ENCODE results near the gene SMARCD3.

The SMARCD3 gene

GRCh38 chr7:151198945-151199848, 49.3 kb downstream of the SMARCD3 start:
- no peak overlapping the region for H3K4me3 ChIP-seq (ENCODE audit: low read length)
- DNase-seq (ENCODE audit: low read depth, low spot score) = no peak

DNA sequence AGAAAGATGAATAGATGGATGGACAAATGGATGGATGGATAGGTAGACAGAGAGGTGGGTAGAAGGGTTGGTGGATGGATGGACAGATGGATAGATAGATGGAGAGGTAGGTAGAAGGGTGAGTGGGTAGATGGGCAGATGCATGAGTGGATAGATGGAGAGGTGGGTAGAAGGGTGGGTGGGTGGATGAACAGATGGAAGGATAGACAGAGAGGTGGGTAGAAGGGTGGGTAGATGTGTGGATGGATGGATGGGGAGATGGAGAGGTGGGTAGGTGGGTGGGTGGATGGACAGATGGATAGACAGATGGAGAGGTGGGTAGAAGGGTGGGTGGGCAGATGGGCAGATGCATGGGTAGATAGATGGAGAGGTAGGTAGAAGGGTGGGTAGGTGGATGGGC, 50.6 kb downstream of the SMARCD3 start:
- no peak overlapping the region for H3K4me3 ChIP-seq (ENCODE audit: low read length)
- DNase-seq (ENCODE audit: low read depth, low spot score) = no peak

DNA sequence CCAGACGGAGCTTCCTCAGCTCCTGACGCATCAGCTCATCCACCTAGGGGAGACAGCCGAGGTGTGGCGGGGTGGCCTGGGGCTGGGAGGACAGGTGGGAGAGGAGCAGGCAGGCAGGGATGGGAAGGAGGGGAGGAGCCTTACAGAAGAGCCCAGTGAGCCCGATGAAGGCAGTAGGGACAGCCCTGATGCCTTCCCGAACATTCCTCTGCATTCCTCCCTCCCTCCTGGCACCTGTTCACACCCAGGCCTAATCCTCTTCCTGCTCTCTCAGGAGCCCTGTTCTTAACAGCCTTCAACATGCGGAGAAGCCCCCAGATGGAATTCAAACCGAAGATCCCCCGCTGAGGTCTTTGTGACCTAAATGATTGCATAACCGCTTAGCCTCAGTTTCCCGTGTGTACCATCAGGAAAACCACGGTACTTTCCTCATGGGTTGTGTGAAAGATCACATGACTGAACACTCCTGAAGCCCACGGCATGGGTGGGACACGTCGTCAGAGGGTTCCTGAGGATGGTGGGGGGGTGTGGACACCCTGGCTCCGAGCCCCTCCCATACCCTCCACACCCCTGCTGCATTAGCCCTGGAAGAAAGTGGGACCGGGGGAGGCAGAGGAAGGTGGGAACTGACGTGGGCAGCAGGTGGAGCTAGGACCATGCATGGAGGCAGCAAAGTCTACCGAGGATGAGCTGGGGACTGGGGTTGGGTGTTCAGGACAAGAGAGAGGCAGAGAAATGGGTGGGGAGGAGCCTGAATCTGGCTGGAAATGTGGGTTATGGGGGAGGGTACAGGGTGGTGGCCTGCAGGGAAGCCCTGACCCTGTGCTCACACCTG, 52.7 kb downstream of the SMARCD3 start:
- H3K4me3 ChIP-seq (ENCODE audit: low read length) = no peak overlapping the region
- no peak for DNase-seq (ENCODE audit: low read depth, low spot score)

DNA sequence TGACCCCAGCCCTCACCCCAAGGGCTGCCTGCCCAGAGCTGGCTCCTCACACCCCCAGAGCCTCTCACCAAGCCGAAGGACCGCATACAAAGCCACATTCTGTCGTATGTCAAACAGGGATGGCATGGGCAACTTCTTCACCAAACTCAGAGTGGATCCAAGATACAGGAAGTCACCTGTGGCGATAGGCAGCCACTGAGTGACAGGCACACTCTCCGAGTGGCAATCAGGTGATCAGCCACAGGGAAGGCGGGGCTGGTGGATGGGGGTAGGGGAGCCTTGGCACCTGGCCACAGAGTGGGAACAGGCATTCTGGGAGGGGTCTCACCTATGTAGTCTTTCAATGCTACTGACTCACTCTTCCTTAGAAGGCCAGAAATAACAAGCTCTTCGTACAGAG, 54.3 kb downstream of the SMARCD3 start:
- DNase-seq (ENCODE audit: low read depth, low spot score) = peak; percentile 25
- H3K4me3 ChIP-seq (ENCODE audit: low read length) = no peak overlapping the region

- no peak overlapping the region for H3K4me3 ChIP-seq (ENCODE audit: low read length)
- DNase-seq (ENCODE audit: low read depth, low spot score) = no peak
These were observed 55.1 kb downstream of the SMARCD3 start for GRCh38 chr7:151193203-151193978.

GRCh38 chr7:151192002-151192539, 56.4 kb downstream of the SMARCD3 start:
- no peak for DNase-seq (ENCODE audit: low read depth, low spot score)
- no peak overlapping the region for H3K4me3 ChIP-seq (ENCODE audit: low read length)

GRCh38 chr7:151191544-151191943, 57.0 kb downstream of the SMARCD3 start:
- DNase-seq (ENCODE audit: low read depth, low spot score) = no peak
- no peak overlapping the region for H3K4me3 ChIP-seq (ENCODE audit: low read length)

DNA sequence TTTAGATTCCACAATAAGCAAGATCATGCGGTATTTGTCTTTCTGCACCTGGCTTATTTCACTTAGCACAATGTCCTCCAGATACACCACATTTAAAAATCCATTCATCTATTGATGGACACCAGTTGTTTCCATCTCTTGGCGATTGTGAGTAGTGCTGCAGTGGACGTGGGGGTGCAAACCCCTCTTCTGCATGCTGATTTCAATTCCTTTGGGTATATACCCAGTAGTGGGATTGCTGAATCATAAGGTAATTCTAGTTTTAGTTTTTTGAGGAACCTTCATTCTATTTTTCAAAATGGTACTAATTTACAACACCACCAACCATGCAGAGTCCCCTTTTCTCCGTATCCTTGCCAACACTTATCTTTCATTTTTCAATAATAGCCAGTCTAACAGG, 59.5 kb downstream of the SMARCD3 start:
- no peak for DNase-seq (ENCODE audit: low read depth, low spot score)
- H3K4me3 ChIP-seq (ENCODE audit: low read length) = no peak overlapping the region
